H9 (cell line): ENCODE data around the gene C9orf43. TPM values are rescaled to one million over a fixed set of nuclear protein-coding genes. Genes with fewer than 3 reads are reported as not detected.

Source experiments
- DNase-seq: peaks from one replicate; pipeline ENCODE4 v3.0.0-alpha.2; 2017
- H2AFZ ChIP-seq: one replicate; pipeline ENCODE4 v1.6.1; 2013; ENCODE audit warnings: mild to moderate bottlenecking, low read length, control low read depth, moderate library complexity
- H2AK5ac ChIP-seq: 2 replicates; pipeline ENCODE4 v1.6.1; 2013; ENCODE audit warnings: low read length, control low read depth, mixed read lengths; ENCODE audit not compliant: insufficient read length
- H2BK120ac ChIP-seq: one replicate; pipeline ENCODE4 v1.6.1; 2013; ENCODE audit warnings: low read depth, mild to moderate bottlenecking, low read length, control low read depth, inconsistent platforms; ENCODE audit not compliant: poor library complexity, severe bottlenecking
- H2BK12ac ChIP-seq: 2 replicates; pipeline ENCODE4 v1.6.1; 2013; ENCODE audit warnings: low read length, control low read depth, mixed read lengths, low read depth; ENCODE audit not compliant: insufficient read length
- H2BK15ac ChIP-seq: 2 replicates; pipeline ENCODE4 v1.6.1; 2013; ENCODE audit warnings: low read depth, low read length, control low read depth
- H2BK20ac ChIP-seq: one replicate; pipeline ENCODE4 v1.6.1; 2013; ENCODE audit warnings: low read depth, mild to moderate bottlenecking, low read length, control low read depth, inconsistent platforms; ENCODE audit not compliant: poor library complexity, severe bottlenecking
- H2BK5ac ChIP-seq: 2 replicates; pipeline ENCODE4 v1.6.1; 2013; ENCODE audit warnings: low read length, control low read depth, mixed read lengths; ENCODE audit not compliant: insufficient read length
- H3K14ac ChIP-seq: 2 replicates; pipeline ENCODE4 v1.6.1; 2013; ENCODE audit warnings: low read length, control low read depth; ENCODE audit not compliant: insufficient read depth
- H3K18ac ChIP-seq: 2 replicates; pipeline ENCODE4 v1.6.1; 2013; ENCODE audit warnings: low read depth, mild to moderate bottlenecking, mixed read lengths, low read length, control low read depth; ENCODE audit not compliant: insufficient read length
- H3K23ac ChIP-seq: 2 replicates; pipeline ENCODE4 v1.6.1; 2013; ENCODE audit warnings: low read length, control low read depth, mixed read lengths, low read depth; ENCODE audit not compliant: insufficient read length
- H3K23me2 ChIP-seq: 2 replicates; pipeline ENCODE4 v1.6.1; 2013; ENCODE audit warnings: low read depth, mild to moderate bottlenecking, mixed read lengths, low read length, control low read depth; ENCODE audit not compliant: insufficient read length, poor library complexity, severe bottlenecking
- H3K27ac ChIP-seq: 2 replicates; pipeline ENCODE4 v1.5.1; 2013; ENCODE audit warnings: low read length, control low read depth, mixed read lengths, low read depth; ENCODE audit not compliant: insufficient read length
- H3K27me3 ChIP-seq: 2 replicates; pipeline ENCODE4 v1.6.1; 2013; ENCODE audit warnings: low read length, control low read depth, inconsistent platforms; ENCODE audit not compliant: insufficient read depth
- H3K4ac ChIP-seq: 2 replicates; pipeline ENCODE4 v1.6.1; 2013; ENCODE audit warnings: low read depth, mild to moderate bottlenecking, control low read depth, inconsistent platforms, low read length, moderate library complexity
- H3K4me1 ChIP-seq: 2 replicates; pipeline ENCODE4 v1.6.1; 2013; ENCODE audit warnings: low read length, control low read depth, inconsistent platforms; ENCODE audit not compliant: insufficient read depth
- H3K4me2 ChIP-seq: 2 replicates; pipeline ENCODE4 v1.6.1; 2013; ENCODE audit warnings: low read length, control low read depth, mixed read lengths; ENCODE audit not compliant: insufficient read length, insufficient read depth
- H3K56ac ChIP-seq: 2 replicates; pipeline ENCODE4 v1.6.1; 2013; ENCODE audit warnings: low read depth, mild to moderate bottlenecking, mixed read lengths, low read length, control low read depth; ENCODE audit not compliant: insufficient read length
- H3K79me1 ChIP-seq: 2 replicates; pipeline ENCODE4 v1.6.1; 2013; ENCODE audit warnings: low read depth, mild to moderate bottlenecking, moderate library complexity, low read length, control low read depth, inconsistent platforms; ENCODE audit not compliant: insufficient read depth, poor library complexity, severe bottlenecking
- H3K79me2 ChIP-seq: 2 replicates; pipeline ENCODE4 v1.6.1; 2013; ENCODE audit warnings: low read length, control low read depth, inconsistent platforms; ENCODE audit not compliant: insufficient read depth
- H3K9ac ChIP-seq: 2 replicates; pipeline ENCODE4 v1.6.1; 2013; ENCODE audit warnings: low read length, control low read depth, mixed read lengths; ENCODE audit not compliant: insufficient read length; ENCODE audit errors: extremely low read depth
- H3K9me3 ChIP-seq: one replicate; pipeline ENCODE4 v1.6.1; 2013; ENCODE audit warnings: low read depth, low read length, inconsistent platforms; ENCODE audit not compliant: control insufficient read depth
- H3T11ph ChIP-seq: one replicate; pipeline ENCODE4 v1.6.1; 2013; ENCODE audit warnings: mild to moderate bottlenecking, low read length, control low read depth, inconsistent platforms
- H4K20me1 ChIP-seq: one replicate; pipeline ENCODE4 v1.6.1; 2013; ENCODE audit not compliant: control insufficient read depth, insufficient read length, insufficient read depth
- H4K5ac ChIP-seq: 2 replicates; pipeline ENCODE4 v1.6.1; 2013; ENCODE audit warnings: low read depth, mild to moderate bottlenecking, mixed read lengths, low read length, control low read depth; ENCODE audit not compliant: insufficient read length
- H4K8ac ChIP-seq: replicated peaks from 2 replicates; pipeline ENCODE4 v1.6.1; 2013; ENCODE audit warnings: low read length, control low read depth, mixed read lengths, low read depth; ENCODE audit not compliant: insufficient read length
- H4K91ac ChIP-seq: 2 replicates; pipeline ENCODE4 v1.6.1; 2013; ENCODE audit warnings: low read depth, mild to moderate bottlenecking, moderate library complexity, mixed read lengths, low read length, control low read depth; ENCODE audit not compliant: insufficient read length
- H3K27ac Mint-ChIP-seq, 3 experiments: 2 replicates in 2 of 3; 3 replicates in 1 of 3; pipeline ENCODE4 v1.8.0; 2020 to 2021; ENCODE audit warnings: mixed read lengths in 3 of 3, mild to moderate bottlenecking in 1 of 3, moderate library complexity in 1 of 3
- H3K27me3 Mint-ChIP-seq: 2 replicates; pipeline ENCODE4 v1.8.0; 2021; ENCODE audit warnings: low read depth, mild to moderate bottlenecking, moderate library complexity, mixed read lengths
- H3K36me3 Mint-ChIP-seq, 3 experiments: 2 replicates in 2 of 3; 3 replicates in 1 of 3; pipeline ENCODE4 v1.8.0; 2020 to 2021; ENCODE audit warnings: low read depth in 3 of 3, mixed read lengths in 3 of 3; ENCODE audit not compliant: insufficient read depth in 1 of 3
- H3K4me1 Mint-ChIP-seq, 2 experiments: 2 replicates each; pipeline ENCODE4 v1.8.0; 2020; ENCODE audit warnings: mixed read lengths in 2 of 2
- H3K4me3 Mint-ChIP-seq, 2 experiments: 2 replicates in 1 of 2; 3 replicates in 1 of 2; pipeline ENCODE4 v1.8.0; 2020 to 2021; ENCODE audit warnings: mild to moderate bottlenecking in 2 of 2, mixed read lengths in 2 of 2, moderate library complexity in 1 of 2
- H3K9me3 Mint-ChIP-seq, 2 experiments: 2 replicates in 1 of 2; 3 replicates in 1 of 2; pipeline ENCODE4 v1.8.0; 2020; ENCODE audit warnings: mild to moderate bottlenecking in 2 of 2, mixed read lengths in 2 of 2, moderate library complexity in 1 of 2
- CTCF ChIP-seq: fragments of 200-600 bp; sonication (generic); conservative IDR thresholded peaks from 3 replicates; pipeline ENCODE4 v1.8.0; 2021; ENCODE audit warnings: antibody characterized with exemption, mild to moderate bottlenecking
- WGBS: extraction: QIAGEN DNeasy Blood & Tissue Kit; methylation state at CpG from one replicate; pipeline ENCODE4 v1.1.7; 2013; ENCODE audit warnings: missing lambda C conversion rate, low lambda C conversion rate, mixed read lengths; ENCODE audit not compliant: insufficient read length; ENCODE audit errors: extremely low coverage; 5-methylcytosine and 5-hydroxymethylcytosine counted together
- total RNA-seq: library from RNA; stranded (reverse); gene quantifications from 2 replicates; pipeline ENCODE4 v1.2.1, GENCODE V29; 2021

Gene C9orf43
- total RNA-seq, 1 experiment from 2014 or later, result 0.57 TPM

- no peak overlapping the region for H3K9ac ChIP-seq
- H2BK20ac ChIP-seq, result no peak overlapping the region
- H3K14ac ChIP-seq, result no peak overlapping the region
- no peaks in the 10 kb centered on the region for H3K9me3 ChIP-seq
- no peak overlapping the region for H4K91ac ChIP-seq
- Mint-ChIP-seq H3K4me1 (peaks cover 6 to 11% of the 10 kb centered on the region in 2 experiments), H3K4me3 (peak overlapping the region; percentile 88 to 94), H3K9me3 (no peaks in the 10 kb centered on the region), H3K36me3 (peaks cover 0 to 3% (median 0%) of the 10 kb centered on the region in 3 experiments; a peak in 3 of 7 replicates), H3K27me3 (no peaks in the 10 kb centered on the region; the same call in none of the 2 replicates), H3K27ac (no peak overlapping the region)
- H3K23me2 ChIP-seq, result no peaks in the 10 kb centered on the region
- no peak overlapping the region for H3K4me2 ChIP-seq
- no peak for DNase-seq
- H3K4ac ChIP-seq, result no peak overlapping the region
- no peak overlapping the region for H2AFZ ChIP-seq
- no peak overlapping the region for H3K18ac ChIP-seq
- H3K27ac ChIP-seq, result no peak overlapping the region
- H2BK5ac ChIP-seq, result no peak overlapping the region
- no peak overlapping the region for H2AK5ac ChIP-seq
- H3K4me1 ChIP-seq, result no peaks in the 10 kb centered on the region
- no peak overlapping the region for H3K56ac ChIP-seq
- no peaks in the 10 kb centered on the region for H3K79me2 ChIP-seq
- H4K5ac ChIP-seq, result no peak overlapping the region
- no peaks in the 10 kb centered on the region for H4K20me1 ChIP-seq
- TF ChIP-seq CTCF, result no peak
- H3K79me1 ChIP-seq, result no peaks in the 10 kb centered on the region
- H2BK15ac ChIP-seq, result no peak overlapping the region
- no peak overlapping the region for H4K8ac ChIP-seq
- no peak overlapping the region for H3K23ac ChIP-seq
- H2BK120ac ChIP-seq, result no peak overlapping the region
- no peak overlapping the region for H2BK12ac ChIP-seq
- no peak overlapping the region for H3T11ph ChIP-seq
- H3K27me3 ChIP-seq, result no peaks in the 10 kb centered on the region
- WGBS, result no CpG with 5 or more reads among the region's 3 CpGs
Observed at GRCh38 chr9:113399646-113400200, 10.8 kb upstream of the C9orf43 start.
